Neuronal stem cell (in vitro differentiated cells): ENCODE results near the gene NPIPB6.

Experiments
- DNase-seq: peaks from one replicate; pipeline ENCODE4 v3.0.0-alpha.2; 2013; ENCODE audit warnings: low spot score
- H2AFZ ChIP-seq: one replicate; pipeline ENCODE4 v1.6.1; 2013; ENCODE audit warnings: mild to moderate bottlenecking, low read length, inconsistent platforms
- H2AK5ac ChIP-seq: 2 replicates; pipeline ENCODE4 v1.6.1; 2013; ENCODE audit warnings: low read depth, mild to moderate bottlenecking, inconsistent platforms, low read length, moderate library complexity, mixed read lengths
- H2BK120ac ChIP-seq: 2 replicates; pipeline ENCODE4 v1.6.1; 2013; ENCODE audit warnings: low read depth, mild to moderate bottlenecking, inconsistent platforms, low read length, moderate library complexity, mixed read lengths
- H2BK12ac ChIP-seq: one replicate; pipeline ENCODE4 v1.6.1; 2013; ENCODE audit warnings: low read length, inconsistent platforms
- H2BK15ac ChIP-seq: 2 replicates; pipeline ENCODE4 v1.6.1; 2013; ENCODE audit warnings: mild to moderate bottlenecking, low read length, inconsistent platforms, mixed read lengths
- H2BK5ac ChIP-seq: one replicate; pipeline ENCODE4 v1.6.1; 2013; ENCODE audit warnings: inconsistent platforms, mild to moderate bottlenecking, low read length, moderate library complexity
- H3K14ac ChIP-seq: one replicate; pipeline ENCODE4 v1.6.1; 2013; ENCODE audit warnings: low read length, inconsistent platforms
- H3K18ac ChIP-seq: 2 replicates; pipeline ENCODE4 v1.6.1; 2013; ENCODE audit warnings: low read length, inconsistent platforms
- H3K23ac ChIP-seq: 2 replicates; pipeline ENCODE4 v1.6.1; 2013; ENCODE audit warnings: low read depth, mild to moderate bottlenecking, mixed read lengths, low read length, inconsistent platforms; ENCODE audit not compliant: poor library complexity
- H3K27ac ChIP-seq: replicated peaks from 3 replicates; pipeline ENCODE4 v1.5.1; 2013; ENCODE audit warnings: low read length, inconsistent platforms
- H3K27me3 ChIP-seq, 3 experiments: 2 replicates each; pipeline ENCODE4 v1.6.1; 2013; ENCODE audit warnings: low read length in 3 of 3, mild to moderate bottlenecking in 2 of 3, inconsistent platforms in 1 of 3, low read depth in 1 of 3, mixed read lengths in 1 of 3, moderate library complexity in 1 of 3; ENCODE audit not compliant: control insufficient read depth in 3 of 3, insufficient read depth in 3 of 3
- H3K36me3 ChIP-seq, 2 donors: replicated peaks in 1 of 2; 2 replicates each; pipeline ENCODE4 v1.6.1; 2013; ENCODE audit warnings: low read length in 2 of 2; ENCODE audit not compliant: control insufficient read depth in 2 of 2, insufficient read depth in 2 of 2
- H3K4ac ChIP-seq: 2 replicates; pipeline ENCODE4 v1.6.1; 2013; ENCODE audit warnings: inconsistent platforms, mild to moderate bottlenecking, low read length, moderate library complexity
- H3K4me1 ChIP-seq, 2 donors: 1 replicate in 1 of 2; 2 replicates in 1 of 2; pipeline ENCODE4 v1.6.1; 2013; ENCODE audit warnings: low read length in 2 of 2, low read depth in 1 of 2; ENCODE audit not compliant: control insufficient read depth in 2 of 2, insufficient read depth in 1 of 2
- H3K4me2 ChIP-seq: one replicate; pipeline ENCODE4 v1.6.1; 2013; ENCODE audit warnings: mild to moderate bottlenecking, low read length, inconsistent platforms; ENCODE audit not compliant: insufficient read depth, poor library complexity, severe bottlenecking
- H3K4me3 ChIP-seq, 2 donors: 2 replicates each; pipeline ENCODE4 v1.5.1; 2013; ENCODE audit warnings: low read length in 2 of 2, mild to moderate bottlenecking in 2 of 2, inconsistent platforms in 1 of 2, moderate library complexity in 1 of 2
- H3K79me1 ChIP-seq: one replicate; pipeline ENCODE4 v1.6.1; 2013; ENCODE audit warnings: low read depth, mild to moderate bottlenecking, inconsistent platforms, low read length, moderate library complexity
- H3K9ac ChIP-seq: one replicate; pipeline ENCODE4 v1.6.1; 2013; ENCODE audit warnings: mild to moderate bottlenecking, low read depth, low read length, inconsistent platforms; ENCODE audit not compliant: poor library complexity
- H3K9me3 ChIP-seq, 2 donors: replicated peaks in 1 of 2; 2 replicates each; pipeline versions ENCODE3 to v1.6.1; 2013; ENCODE audit warnings: low read length in 2 of 2, mild to moderate bottlenecking in 2 of 2, inconsistent platforms in 1 of 2, low read depth in 1 of 2, mixed read lengths in 1 of 2, moderate library complexity in 1 of 2; ENCODE audit not compliant: control insufficient read depth in 2 of 2, insufficient read depth in 1 of 2
- H4K8ac ChIP-seq: one replicate; pipeline ENCODE4 v1.6.1; 2013; ENCODE audit warnings: low read depth, mild to moderate bottlenecking, inconsistent platforms, low read length, moderate library complexity
- H4K91ac ChIP-seq: one replicate; pipeline ENCODE4 v1.6.1; 2013; ENCODE audit warnings: low read length, low read depth, mild to moderate bottlenecking, inconsistent platforms; ENCODE audit not compliant: poor library complexity
- WGBS, 2 donors: extraction: QIAGEN DNeasy Blood & Tissue Kit; methylation state at CpG; one replicate each; pipeline ENCODE4 v1.1.7; 2013; ENCODE audit warnings: missing lambda C conversion rate in 2 of 2, mixed read lengths in 1 of 2; ENCODE audit not compliant: insufficient read length in 2 of 2, insufficient replicate concordance in 1 of 2; ENCODE audit errors: extremely low coverage in 2 of 2; 5-methylcytosine and 5-hydroxymethylcytosine counted together

The NPIPB6 gene

GRCh38 chr16:28303132-28303531, 60.2 kb downstream of the NPIPB6 start:
- H3K4me3 ChIP-seq: no peak overlapping the region
- H3K23ac ChIP-seq: no peak overlapping the region
- no peak overlapping the region for H2AK5ac ChIP-seq
- H3K9me3 ChIP-seq: no peaks in the 10 kb centered on the region
- H2BK12ac ChIP-seq: no peak overlapping the region
- H4K8ac ChIP-seq: no peak overlapping the region
- H3K4ac ChIP-seq: no peak overlapping the region
- no peak overlapping the region for H3K18ac ChIP-seq
- no peaks in the 10 kb centered on the region for H3K27me3 ChIP-seq
- no peak overlapping the region for H2BK5ac ChIP-seq
- H3K79me1 ChIP-seq: peaks cover 18% of the 10 kb centered on the region
- no peak overlapping the region for H2AFZ ChIP-seq
- H3K14ac ChIP-seq: no peak overlapping the region
- H3K4me1 ChIP-seq: no peaks in the 10 kb centered on the region
- H3K4me2 ChIP-seq: no peak overlapping the region
- peaks cover 24 to 81% of the 10 kb centered on the region in 2 donors for H3K36me3 ChIP-seq
- no peak overlapping the region for H2BK120ac ChIP-seq
- H3K27ac ChIP-seq: no peak overlapping the region
- no peak for DNase-seq
- H2BK15ac ChIP-seq: no peak overlapping the region
- no peak overlapping the region for H3K9ac ChIP-seq
- no peak overlapping the region for H4K91ac ChIP-seq

- peaks cover 25 to 87% of the 10 kb centered on the region in 2 donors for H3K36me3 ChIP-seq
Measured at GRCh38 chr16:28301620-28302019, 61.7 kb downstream of the NPIPB6 start.

GRCh38 chr16:28301154-28301553, 62.2 kb downstream of the NPIPB6 start:
- no peak overlapping the region for H2AFZ ChIP-seq
- no peak overlapping the region for H3K23ac ChIP-seq
- peaks cover 25 to 87% of the 10 kb centered on the region in 2 donors for H3K36me3 ChIP-seq
- no peak overlapping the region for H2BK15ac ChIP-seq
- DNase-seq: no peak
- peaks cover 19% of the 10 kb centered on the region for H3K79me1 ChIP-seq
- no peak overlapping the region for H2AK5ac ChIP-seq
- H2BK120ac ChIP-seq: no peak overlapping the region
- no peak overlapping the region for H3K27ac ChIP-seq
- H4K91ac ChIP-seq: no peak overlapping the region
- no peak overlapping the region for H4K8ac ChIP-seq
- no peaks in the 10 kb centered on the region for H3K9me3 ChIP-seq
- no peaks in the 10 kb centered on the region for H3K4me1 ChIP-seq
- no peak overlapping the region for H3K14ac ChIP-seq
- H3K18ac ChIP-seq: peak overlapping the region; percentile 22
- no peak overlapping the region for H3K4me3 ChIP-seq
- no CpG with 5 or more reads among the region's 6 CpGs for WGBS, 2 donors
- no peak overlapping the region for H2BK12ac ChIP-seq
- no peak overlapping the region for H2BK5ac ChIP-seq
- H3K4me2 ChIP-seq: no peak overlapping the region
- H3K4ac ChIP-seq: no peak overlapping the region
- H3K9ac ChIP-seq: no peak overlapping the region
- no peaks in the 10 kb centered on the region for H3K27me3 ChIP-seq

More at GRCh38 chr16:28301620-28302019, 61.7 kb downstream of the NPIPB6 start:
- Histone ChIP-seq H3K79me1 (peaks cover 17% of the 10 kb centered on the region), H3K27ac (no peak overlapping the region), H3K9me3 (no peaks in the 10 kb centered on the region), H3K4ac (no peak overlapping the region), H3K4me3 (no peak overlapping the region), H4K8ac (no peak overlapping the region), H2AFZ (no peak overlapping the region), H3K9ac (no peak overlapping the region), H3K4me1 (no peaks in the 10 kb centered on the region), H3K4me2 (no peak overlapping the region), H4K91ac (no peak overlapping the region), H2AK5ac (no peak overlapping the region), H2BK12ac (no peak overlapping the region), H3K23ac (no peak overlapping the region), H2BK15ac (no peak overlapping the region), H2BK120ac (no peak overlapping the region), H2BK5ac (no peak overlapping the region), H3K18ac (no peak overlapping the region), H3K14ac (no peak overlapping the region), H3K27me3 (no peaks in the 10 kb centered on the region)
- no CpG with 5 or more reads among the region's 2 CpGs for WGBS, 2 donors
- DNase-seq: no peak

GRCh38 chr16:28300327-28300726, 63.0 kb downstream of the NPIPB6 start:
- no peak overlapping the region for H2AK5ac ChIP-seq
- no peak overlapping the region for H4K8ac ChIP-seq
- no peak overlapping the region for H2BK12ac ChIP-seq
- no peak overlapping the region for H2BK5ac ChIP-seq
- H3K14ac ChIP-seq: no peak overlapping the region
- no peak overlapping the region for H3K18ac ChIP-seq
- H3K36me3 ChIP-seq: peaks cover 23 to 84% of the 10 kb centered on the region in 2 donors
- no peaks in the 10 kb centered on the region for H3K9me3 ChIP-seq
- no peaks in the 10 kb centered on the region for H3K27me3 ChIP-seq
- no peak overlapping the region for H2BK120ac ChIP-seq
- no peak for DNase-seq
- no peak overlapping the region for H3K9ac ChIP-seq
- no peak overlapping the region for H3K4me2 ChIP-seq
- H3K4me3 ChIP-seq: no peak overlapping the region
- no peak overlapping the region for H3K23ac ChIP-seq
- H3K4me1 ChIP-seq: peaks cover 0 to under 1% of the 10 kb centered on the region in 2 donors
- no CpG with 5 or more reads among the region's 5 CpGs for WGBS, 2 donors
- H2AFZ ChIP-seq: no peak overlapping the region
- H2BK15ac ChIP-seq: no peak overlapping the region
- no peak overlapping the region for H4K91ac ChIP-seq
- no peak overlapping the region for H3K27ac ChIP-seq
- peaks cover 19% of the 10 kb centered on the region for H3K79me1 ChIP-seq
- no peak overlapping the region for H3K4ac ChIP-seq
